ENCODE data around the gene HOXC9. TPM values are rescaled to one million over a fixed set of nuclear protein-coding genes. Genes with fewer than 3 reads are reported as not detected.

HOXC9 gene
- total and polyA plus RNA-seq, 2 of the 4 experiments (the other 2 are of a cell fraction) = 0.26 TPM; not detected in 1

DNA sequence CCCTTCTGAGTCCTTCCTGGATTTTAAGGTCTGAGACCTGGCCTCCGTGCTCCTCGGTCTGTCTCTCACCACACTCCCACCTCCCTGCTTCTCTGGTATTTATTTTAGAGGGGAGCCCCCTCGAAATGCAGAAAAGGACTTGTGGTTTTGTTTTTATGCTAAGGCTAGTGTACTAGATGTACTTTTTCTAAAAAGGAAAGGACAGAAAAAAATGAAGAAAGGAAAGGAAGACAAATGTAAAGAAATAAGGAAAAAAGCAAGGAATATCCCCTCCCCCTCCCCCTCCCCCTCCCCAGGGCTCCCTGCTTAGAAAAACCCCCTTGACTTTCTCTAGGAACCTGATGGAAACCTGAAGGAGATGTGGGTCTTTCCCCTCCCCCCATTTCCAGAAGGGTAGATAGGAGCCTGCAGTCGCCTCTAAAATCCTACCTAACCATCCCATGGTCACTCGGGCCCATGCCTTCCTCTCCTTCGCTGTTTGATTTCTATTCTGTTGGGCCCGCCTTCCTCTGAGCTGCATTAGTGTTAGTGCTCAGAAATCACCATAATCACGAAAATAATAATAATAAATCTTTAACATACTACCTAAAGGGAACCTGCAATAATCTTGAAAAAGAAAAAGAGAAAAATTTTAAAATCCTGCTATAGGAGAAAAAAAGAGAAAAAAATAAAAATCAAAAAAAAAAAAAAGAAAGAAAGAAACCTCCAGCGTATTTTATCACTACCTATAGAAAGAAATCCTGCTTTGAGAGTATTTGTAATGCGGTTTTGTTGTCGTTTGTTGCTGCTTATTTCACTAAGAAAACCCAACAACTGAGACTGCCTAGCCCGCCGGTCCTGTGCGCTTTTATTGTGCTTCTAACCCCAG is 11.9 kb downstream of the HOXC9 start:
- H4K8ac ChIP-seq (ENCODE audit: low read depth in 2 of 2, low read length in 2 of 2) = no peak overlapping the region
- ChIA-PET POLR2A (ENCODE audit: unreplicated experiment) (interaction anchor here (0.6 kb wide), 1 partner anchor 123 kb away, joined by 3 read pairs; no protein-coding TSS in a partner anchor), CTCF (interaction anchor here (0.5 kb wide), 1 partner anchor 149 kb away, joined by 3 read pairs; no protein-coding TSS in a partner anchor)
- in situ Hi-C loops (cut with MboI; ENCODE audit: low sequenced_read_pairs) = no loop called here
- H3K9ac ChIP-seq (ENCODE audit: low read depth, low read length) = no peak overlapping the region
- H4K20me1 ChIP-seq (ENCODE audit: insufficient read depth, low read length) = no peaks in the 10 kb centered on the region
- no TSS peak for BruUV-seq (replicated peaks)
- no peak for DNase-seq
- no peaks in the 10 kb centered on the region for H3K36me3 ChIP-seq (ENCODE audit: control insufficient read depth, insufficient read depth, low read length)
- H3K4me1 ChIP-seq (ENCODE audit: control insufficient read depth, insufficient read depth, low read length) = no peaks in the 10 kb centered on the region
- dilution Hi-C loops (cut with HindIII; ENCODE audit: low sequenced_read_pairs, unreplicated experiment) = no loop called here
- no CpG with 5 or more reads among the region's 14 CpGs for WGBS, 2 experiments (ENCODE audit: extremely low coverage in 2 of 2, insufficient read length in 1 of 2)
- no peak overlapping the region for H2AFZ ChIP-seq (replicated peaks; ENCODE audit: low read length, poor library complexity)
- no peak overlapping the region for H2AK9ac ChIP-seq (replicated peaks; ENCODE audit: low read depth, low read length, poor library complexity)
- TF ChIP-seq POLR2A (IDR thresholded peaks at IDR 0.05; ENCODE audit: low read depth, low read length) = no peak
- TF ChIP-seq MAFK (IDR thresholded peaks at IDR 0.05; ENCODE audit: low read depth, low read length) = no peak
- TF ChIP-seq CHD1 (IDR thresholded peaks at IDR 0.05; ENCODE audit: low read depth, low read length) = no peak
- no peak for TF ChIP-seq MAZ (IDR thresholded peaks at IDR 0.05; ENCODE audit: borderline replicate concordance, low read depth, low read length)
- TF ChIP-seq MXI1 (IDR thresholded peaks at IDR 0.05; ENCODE audit: borderline replicate concordance, low read depth, low read length) = no peak
- TF ChIP-seq SMC3 (IDR thresholded peaks at IDR 0.05; ENCODE audit: low read depth, low read length) = no peak
- TF ChIP-seq, protein P1, sequence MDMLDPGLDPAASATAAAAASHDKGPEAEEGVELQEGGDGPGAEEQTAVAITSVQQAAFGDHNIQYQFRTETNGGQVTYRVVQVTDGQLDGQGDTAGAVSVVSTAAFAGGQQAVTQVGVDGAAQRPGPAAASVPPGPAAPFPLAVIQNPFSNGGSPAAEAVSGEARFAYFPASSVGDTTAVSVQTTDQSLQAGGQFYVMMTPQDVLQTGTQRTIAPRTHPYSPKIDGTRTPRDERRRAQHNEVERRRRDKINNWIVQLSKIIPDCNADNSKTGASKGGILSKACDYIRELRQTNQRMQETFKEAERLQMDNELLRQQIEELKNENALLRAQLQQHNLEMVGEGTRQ (IDR thresholded peaks at IDR 0.05; ENCODE audit: low read depth, low read length) = no peak
- TF ChIP-seq BHLHE40 (IDR thresholded peaks at IDR 0.05; ENCODE audit: low read depth, low read length) = no peak
- no peak for TF ChIP-seq CEBPB (IDR thresholded peaks at IDR 0.05; ENCODE audit: low read depth, low read length)
- no peak for TF ChIP-seq RCOR1 (IDR thresholded peaks at IDR 0.05; ENCODE audit: insufficient replicate concordance, low read length)
- TF ChIP-seq RAD21 (IDR thresholded peaks at IDR 0.05; ENCODE audit: low read length) = no peak
- no peaks in the 10 kb centered on the region for H3K79me1 ChIP-seq (ENCODE audit: low read depth in 1 of 2, low read length in 2 of 2)
- no peak overlapping the region for H2BK120ac ChIP-seq (ENCODE audit: low read depth, low read length)
- no peak overlapping the region for H3K23ac ChIP-seq (ENCODE audit: low read depth, low read length)
- H2BK20ac ChIP-seq (ENCODE audit: low read depth, low read length) = no peak overlapping the region
- H3K4me3 ChIP-seq (ENCODE audit: insufficient read depth, low read depth, low read length) = no peak overlapping the region
- H2BK5ac ChIP-seq (ENCODE audit: low read depth, low read length, poor library complexity, severe bottlenecking) = no peak overlapping the region
- H3K4me2 ChIP-seq (ENCODE audit: low read depth, low read length) = no peak overlapping the region
- ATAC-seq (ENCODE audit: low read depth) = no peak
- no peak overlapping the region for H4K5ac ChIP-seq (ENCODE audit: low read depth, low read length)
- no peak overlapping the region for H3K4ac ChIP-seq (ENCODE audit: low read depth, low read length)
- no peak overlapping the region for H3K18ac ChIP-seq (ENCODE audit: low read depth, low read length)
- no peak overlapping the region for H2AK5ac ChIP-seq (ENCODE audit: low read depth, low read length)
- no peak overlapping the region for H3K56ac ChIP-seq (ENCODE audit: extremely low read depth, insufficient read depth, low read length)
- H3K27me3 ChIP-seq (ENCODE audit: control insufficient read depth, insufficient read depth, low read length) = peaks cover 89% of the 10 kb centered on the region
- intact Hi-C loops (cut with micrococcal nuclease) = no loop called here
- no peaks in the 10 kb centered on the region for H3K9me1 ChIP-seq (ENCODE audit: insufficient read depth, low read length)
- H3K9me3 ChIP-seq (ENCODE audit: control insufficient read depth, insufficient read depth, low read length) = peaks cover 4% of the 10 kb centered on the region
- no peak overlapping the region for H2BK15ac ChIP-seq (ENCODE audit: low read depth, low read length)
- no peak overlapping the region for H3K14ac ChIP-seq (replicated peaks; ENCODE audit: low read depth, low read length)
- H3K27ac ChIP-seq (ENCODE audit: insufficient read depth, low read length) = no peak overlapping the region
- no peak overlapping the region for H4K91ac ChIP-seq (ENCODE audit: insufficient read depth, low read depth, low read length)
